HG03378 (cell line): ENCODE data around the gene PBOV1.

ENCODE experiments used
- ATAC-seq: cut with Tn5 transposase; IDR thresholded peaks from one replicate; pipeline ENCODE4 v1.9.1; 2021; ENCODE audit warnings: mild to moderate bottlenecking, moderate library complexity; ENCODE audit not compliant: unreplicated experiment

Gene PBOV1

GRCh38 chr6:138218449-138218848 lies at the start of gene PBOV1:
Gene PBOV1, minus strand, starts transcription at chr6:138218491. Its CDS starts 96 bp downstream, at chr6:138218395.
- ATAC-seq, result no peak

DNA sequence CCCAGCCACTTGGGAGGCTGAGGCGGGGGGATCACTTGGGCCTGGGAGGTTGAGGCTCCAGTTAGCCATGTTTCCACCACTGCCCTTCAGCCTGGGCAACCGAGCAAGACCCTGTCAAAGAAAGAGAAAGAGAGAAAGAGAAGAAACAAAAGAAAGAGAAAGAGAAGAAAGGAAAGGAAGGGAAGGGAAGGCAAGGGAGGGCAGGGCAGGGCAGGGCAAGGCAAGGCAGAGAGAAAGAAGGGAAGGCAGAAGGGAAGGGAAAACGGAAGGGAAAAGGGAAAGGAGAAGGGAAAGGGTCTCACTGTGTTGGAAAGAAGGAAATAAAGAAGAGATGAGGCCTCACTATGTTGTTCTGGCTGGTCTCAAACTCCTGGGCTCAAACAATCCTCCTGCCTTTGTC lies 47.8 kb upstream of the PBOV1 start:
- no peak for ATAC-seq

- ATAC-seq, result no peak
These were observed 46.1 kb upstream of the PBOV1 start for GRCh38 chr6:138264372-138264880.

DNA sequence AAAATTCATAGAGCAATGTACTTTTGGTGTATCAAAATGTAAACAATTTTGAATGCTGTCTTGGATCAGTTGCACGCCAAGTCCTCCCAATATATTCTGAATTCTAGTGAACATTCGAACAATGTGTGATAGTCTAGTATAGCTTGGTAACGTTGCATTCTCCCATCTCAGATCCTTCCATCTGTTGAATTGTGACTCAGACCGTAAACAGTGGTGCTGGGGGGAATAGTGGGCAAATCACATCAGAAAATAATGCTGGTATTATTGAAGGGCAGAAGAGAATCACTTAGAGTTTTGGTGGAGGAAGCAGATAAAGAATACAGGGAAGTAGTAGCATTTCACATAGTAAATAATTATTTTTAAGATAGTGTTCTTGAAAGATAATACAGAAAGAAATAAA lies 45.7 kb upstream of the PBOV1 start:
- no peak for ATAC-seq

DNA sequence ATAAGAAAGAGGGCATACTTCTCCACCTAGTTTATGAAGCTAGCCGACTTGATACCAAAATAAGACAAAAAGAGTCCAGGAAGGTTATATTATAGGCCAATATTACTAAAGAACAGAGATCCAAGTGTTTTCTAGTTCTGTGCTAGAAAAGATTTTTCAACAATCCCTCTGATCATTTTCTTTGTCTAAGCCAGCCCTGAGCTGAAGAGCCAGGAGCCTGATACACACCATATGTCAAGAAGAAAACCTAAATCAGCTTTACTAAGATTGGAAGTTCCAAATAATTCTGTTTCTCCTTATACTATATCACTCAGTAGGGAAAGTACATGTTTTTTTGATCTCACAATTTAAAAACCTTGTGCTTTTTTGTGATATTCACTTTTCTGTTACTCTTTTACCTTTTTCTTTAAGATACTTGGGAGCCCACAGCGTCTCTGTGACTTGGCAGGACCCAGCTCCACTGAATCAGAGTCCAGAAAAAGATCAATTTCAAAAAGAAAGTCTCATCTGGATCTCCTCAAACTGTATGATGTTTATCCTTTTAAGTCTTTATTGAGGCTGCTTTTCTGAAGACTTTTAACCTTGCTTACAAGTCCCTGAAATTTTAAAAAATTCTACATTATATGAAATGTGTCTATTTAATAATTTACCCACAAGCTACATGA lies 43.0 kb upstream of the PBOV1 start:
- ATAC-seq, result no peak

GRCh38 chr6:138258991-138259390 lies 40.7 kb upstream of the PBOV1 start:
- no peak for ATAC-seq

DNA sequence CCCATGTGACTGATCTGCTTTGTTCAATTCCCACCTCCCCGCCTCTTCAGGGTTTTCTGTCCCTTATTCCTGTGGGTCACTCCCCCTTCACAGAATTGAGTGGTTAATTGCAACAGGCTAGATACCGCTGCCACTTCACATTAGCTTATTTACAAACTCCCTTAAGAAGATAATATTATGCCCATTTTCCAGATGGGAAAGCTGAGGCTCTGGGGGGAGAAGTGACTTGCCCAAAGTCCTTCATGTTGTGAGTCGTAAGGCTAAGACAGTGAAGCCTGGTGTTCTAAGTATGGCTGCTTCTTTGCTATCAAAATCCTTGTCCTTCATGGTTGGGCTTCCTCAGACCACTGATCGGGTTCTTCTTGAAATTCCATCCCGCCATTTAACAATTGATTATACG lies 39.9 kb upstream of the PBOV1 start:
- ATAC-seq, result no peak

- no peak for ATAC-seq
These were observed 39.3 kb upstream of the PBOV1 start for GRCh38 chr6:138257638-138258040.

- ATAC-seq, result no peak
These were observed 37.2 kb upstream of the PBOV1 start for GRCh38 chr6:138255443-138255842.

DNA sequence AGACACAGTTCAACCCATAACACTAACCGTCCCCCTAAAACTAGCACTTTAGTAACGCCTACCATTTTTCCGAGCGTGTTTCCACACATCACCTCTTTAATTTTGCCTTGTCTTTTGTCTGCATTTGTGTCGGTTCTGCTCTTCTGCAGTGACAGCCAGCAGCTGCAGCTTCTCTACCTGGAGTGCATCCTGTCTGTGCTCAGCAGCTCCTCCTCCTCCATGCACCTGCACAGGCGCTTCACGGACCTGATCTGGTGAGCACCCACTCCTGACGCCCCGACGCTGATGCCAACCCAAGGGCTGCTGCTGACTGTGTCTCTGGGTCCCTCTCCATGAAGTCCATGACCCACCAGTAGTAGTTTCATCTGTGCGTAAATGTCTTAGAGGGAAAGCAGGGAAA lies 35.4 kb upstream of the PBOV1 start:
- no peak for ATAC-seq

DNA sequence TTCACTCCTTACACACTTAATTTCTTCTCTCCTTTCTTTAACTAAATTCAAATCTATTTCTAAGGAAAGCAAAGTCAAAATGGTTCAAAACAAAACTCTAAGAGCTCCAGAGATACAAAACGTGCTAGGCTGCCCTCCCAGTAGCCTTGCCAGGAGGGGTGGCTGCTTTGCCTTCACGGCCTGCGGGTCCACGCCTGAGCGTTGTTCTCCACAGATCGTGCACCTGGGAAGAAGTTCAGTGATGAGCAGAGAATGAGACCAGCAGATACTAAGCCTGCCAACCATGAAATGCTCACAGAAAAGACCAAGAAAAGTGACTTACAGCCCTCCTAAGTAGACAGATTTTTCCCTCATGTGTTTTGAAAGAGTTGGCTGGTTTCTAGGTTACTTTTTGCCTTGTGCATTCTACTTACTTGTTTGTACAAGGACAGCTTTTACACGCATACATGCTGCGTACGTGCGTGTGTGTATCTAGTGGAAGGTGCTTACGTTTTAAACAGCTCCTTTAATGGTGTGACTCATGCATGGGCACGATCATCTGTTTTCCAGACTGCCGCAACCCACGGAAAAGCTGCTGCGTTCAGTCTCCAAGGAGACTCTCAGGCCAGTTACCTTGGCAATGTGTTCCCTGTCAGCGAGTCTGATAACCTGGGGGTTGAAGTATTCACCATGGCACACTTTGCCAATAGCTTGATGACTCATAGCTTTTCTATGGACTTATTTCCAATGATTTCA lies 32.4 kb upstream of the PBOV1 start:
- ATAC-seq, result no peak

- no peak for ATAC-seq
These were observed 31.8 kb upstream of the PBOV1 start for GRCh38 chr6:138250053-138250452.

DNA sequence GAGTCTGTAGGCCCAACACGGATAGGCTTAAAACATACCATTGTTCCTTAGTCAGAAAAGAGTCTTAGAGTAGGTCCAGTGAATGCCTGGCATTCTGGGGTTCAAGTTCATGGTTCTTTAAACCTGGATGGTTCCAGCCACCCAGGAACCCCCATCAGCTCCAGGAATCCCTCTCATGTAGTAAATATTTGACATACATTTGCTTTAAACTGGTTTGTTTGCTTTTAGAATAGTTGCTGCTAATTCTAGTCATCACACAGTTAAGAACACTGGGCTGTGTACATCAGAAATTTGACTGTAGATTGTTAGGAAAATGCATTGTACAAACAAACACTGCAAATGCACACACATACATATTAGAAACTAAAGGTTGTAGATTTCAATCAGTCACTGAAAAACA lies 30.6 kb upstream of the PBOV1 start:
- no peak for ATAC-seq

DNA sequence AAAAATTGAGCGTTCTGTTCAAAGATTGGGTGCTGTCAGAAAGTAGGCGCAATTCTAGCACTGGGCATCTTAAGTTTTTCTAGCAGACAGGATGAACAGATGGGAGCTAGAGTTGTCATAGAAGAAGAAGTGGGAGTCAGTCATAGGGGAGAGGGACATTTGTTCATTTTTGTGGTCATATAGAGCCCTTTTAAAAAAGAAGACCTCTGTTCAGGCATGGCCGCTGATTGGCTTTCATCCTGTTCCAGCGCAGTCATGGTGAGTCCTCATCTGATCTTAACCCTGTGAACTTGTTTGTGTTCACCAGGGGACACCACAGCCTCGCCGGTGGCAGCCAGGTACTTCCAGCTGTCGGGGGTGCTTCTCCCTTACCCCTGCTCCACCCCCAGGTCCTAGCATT lies 29.7 kb upstream of the PBOV1 start:
- no peak for ATAC-seq

DNA sequence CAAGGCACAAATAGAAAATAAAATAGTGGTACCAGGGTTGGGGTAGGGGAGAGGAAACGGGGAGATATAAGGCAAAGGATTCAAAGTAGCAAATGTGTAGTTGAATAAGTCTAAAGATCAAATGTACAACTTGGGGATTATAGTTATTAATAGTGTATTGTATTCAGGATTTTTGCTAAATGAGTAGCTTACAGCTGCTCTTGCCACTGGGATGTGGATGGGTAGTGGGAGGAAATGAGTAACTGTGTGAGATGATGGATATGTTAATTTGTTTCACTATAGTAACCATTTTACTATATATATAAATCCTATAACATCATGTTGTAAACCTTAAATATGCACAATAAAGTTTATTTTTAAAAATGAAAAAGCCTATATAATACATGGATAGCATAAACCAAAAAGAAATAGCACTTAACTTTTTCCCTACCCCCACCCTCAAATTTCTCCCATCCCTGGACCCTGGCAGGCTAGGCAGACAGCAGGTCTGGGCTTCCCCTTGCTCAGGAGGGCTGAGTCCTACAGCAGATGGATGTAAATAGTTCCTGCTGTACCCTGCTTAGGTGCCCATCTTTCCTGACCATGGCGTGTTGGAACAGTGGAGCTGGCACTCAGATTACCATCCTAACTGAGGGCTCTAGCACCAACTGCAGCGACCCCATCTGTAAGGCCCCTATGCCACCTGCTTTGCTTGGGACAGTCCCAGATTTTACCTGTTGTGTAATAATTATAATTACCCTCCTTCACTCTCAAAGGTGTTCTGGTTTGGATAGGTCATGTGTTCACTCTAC lies 28.6 kb upstream of the PBOV1 start:
- no peak for ATAC-seq

DNA sequence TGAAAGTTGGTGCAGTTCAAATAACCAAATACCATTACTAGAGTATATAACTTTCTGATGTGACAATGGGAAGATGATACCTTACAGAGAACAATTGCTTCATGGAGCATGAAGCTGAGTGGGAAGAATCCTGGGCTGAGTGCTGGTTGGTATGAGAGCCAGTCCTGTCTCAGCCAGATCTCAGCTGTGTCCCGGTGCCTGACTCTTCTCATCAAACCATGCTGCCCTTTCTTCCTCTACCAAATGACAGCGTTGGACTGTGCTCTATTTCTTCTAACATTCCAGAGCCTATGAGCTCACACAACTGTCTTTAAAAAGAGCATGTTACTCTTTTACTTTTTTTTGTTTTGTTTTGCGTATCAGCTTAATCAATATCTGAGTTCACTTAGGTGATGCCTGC lies 27.5 kb upstream of the PBOV1 start:
- ATAC-seq, result no peak

GRCh38 chr6:138242987-138243592 lies 24.8 kb upstream of the PBOV1 start:
- no peak for ATAC-seq

DNA sequence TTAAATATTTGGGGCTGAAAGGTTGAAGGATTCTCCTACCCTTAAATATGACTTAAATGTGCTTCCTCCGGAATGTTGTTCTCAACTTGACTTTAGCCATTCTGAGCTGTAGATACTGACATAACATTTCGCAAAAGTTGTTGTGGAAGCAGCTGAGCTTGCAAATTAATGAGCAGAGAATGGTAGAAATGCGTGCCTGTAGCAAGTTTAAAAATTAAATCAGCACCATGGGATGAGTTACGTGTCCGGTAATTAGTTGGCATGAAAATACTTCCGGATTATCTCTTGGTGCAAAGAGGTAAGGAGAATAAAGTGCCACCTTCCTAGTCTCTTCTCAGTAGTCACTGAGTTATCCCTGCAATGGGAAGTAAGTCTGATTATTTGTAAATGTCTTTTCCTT lies 23.6 kb upstream of the PBOV1 start:
- no peak for ATAC-seq

DNA sequence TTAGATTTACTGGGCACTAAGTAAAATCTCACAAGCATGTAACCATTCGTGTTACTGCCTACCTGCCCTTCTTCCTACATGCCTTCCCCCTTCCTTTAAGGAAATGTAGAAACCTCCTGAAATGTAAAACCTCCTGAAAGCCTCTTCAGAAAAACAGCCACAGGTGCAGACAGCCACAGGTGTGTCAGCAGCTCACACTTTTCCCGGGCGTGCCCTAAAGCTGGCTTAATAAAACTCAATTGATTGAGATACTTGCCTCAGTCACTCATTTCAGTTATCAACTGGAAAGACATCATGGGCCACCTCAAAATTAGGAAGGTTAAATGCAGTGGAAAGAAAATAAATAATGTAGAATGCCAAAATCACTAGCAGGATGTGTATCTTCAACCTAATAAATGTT lies 23.1 kb upstream of the PBOV1 start:
- ATAC-seq, result no peak

GRCh38 chr6:138240476-138241245 lies 22.4 kb upstream of the PBOV1 start:
- ATAC-seq, result no peak

DNA sequence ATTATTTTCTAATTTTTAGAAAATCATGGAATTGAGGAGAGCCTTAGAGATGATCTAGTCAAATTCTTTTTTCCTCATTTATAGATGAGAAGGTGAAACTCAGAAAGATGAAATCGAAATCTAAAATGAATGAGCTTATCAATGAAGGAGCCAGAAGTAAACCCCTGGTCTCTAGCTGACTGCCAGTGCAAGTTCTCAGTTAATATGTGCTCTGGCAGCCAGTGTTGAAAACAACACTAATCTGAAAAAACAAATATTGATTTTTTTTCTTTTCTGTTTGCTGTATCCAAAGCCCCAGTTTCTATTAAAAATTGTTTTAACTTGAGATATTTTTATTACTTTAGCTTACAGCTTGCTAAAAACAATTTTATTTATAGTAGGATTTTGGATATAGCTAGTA lies 21.5 kb upstream of the PBOV1 start:
- ATAC-seq, result no peak
